K562 (cell line): ENCODE measurements around the gene PGF. TPM values are rescaled to one million over a fixed set of nuclear protein-coding genes. Genes with fewer than 3 reads are reported as not detected.

ENCODE experiments used
- ATAC-seq: fragments of 200-7000 bp; cut with Tn5 transposase; 3 replicates; pipeline ENCODE4 v1.9.1; 2020; ENCODE audit warnings: moderate library complexity
- BruUV-seq: library from RNA; stranded (reverse); fragments of 400-500 nt; replicated peaks from 2 replicates; lab custom pipeline; 2021; lab: Mats Ljungman, UMichigan
- CTCF ChIA-PET: fragments of 300-600 bp; formaldehyde crosslinking; extraction: SDS; loops from one replicate; lab custom pipeline; 2021; ENCODE audit warnings: low intra/inter-chr PET ratio; lab: Yijun Ruan, JAX
- POLR2A ChIA-PET: fragments of 300-600, 350-650 bp; sonication (Branson Sonifier 250); formaldehyde crosslinking; extraction: SDS; loops from one replicate; lab custom pipeline; 2021; ENCODE audit warnings: antibody characterized with exemption, inconsistent platforms; lab: Yijun Ruan, JAX
- DNase-seq, 4 experiments: peaks; one replicate each; pipeline versions ENCODE4 v3.0.0 to v3.0.0-alpha.2; 2011 to 2018; ENCODE audit warnings: low spot score in 3 of 4, mixed read lengths in 3 of 4; ENCODE audit errors: extremely low read depth in 1 of 4
- FAIRE-seq: peaks from 2 replicates; lab custom pipeline; 2011; peaks lifted over from hg19 to GRCh38; lab: Jason Lieb, UNC
- H2AFZ ChIP-seq: 2 replicates; pipeline ENCODE4 v1.6.0; 2011; ENCODE audit warnings: low read depth, low read length, control low read depth, inconsistent platforms
- H3K27ac ChIP-seq: fragments of 200-600 bp; 3 replicates; pipeline ENCODE4 v1.8.0; 2011; ENCODE audit warnings: low read depth, mild to moderate bottlenecking, control low read depth, inconsistent platforms, low read length, moderate library complexity, mixed read lengths; ENCODE audit errors: extremely low read depth
- H3K27me3 ChIP-seq, 2 experiments: fragments of 300-600 bp in 1 of 2; 2 replicates in 1 of 2; 3 replicates in 1 of 2; pipeline versions ENCODE4 v1.6.0 to v1.8.0; 2011; ENCODE audit warnings: inconsistent platforms in 2 of 2, low read length in 2 of 2, mild to moderate bottlenecking in 1 of 2, mixed read lengths in 1 of 2, moderate library complexity in 1 of 2; ENCODE audit not compliant: control insufficient read depth in 2 of 2, insufficient read depth in 2 of 2
- H3K36me3 ChIP-seq: fragments of 300-600 bp; 3 replicates; pipeline ENCODE4 v1.8.0; 2011; ENCODE audit warnings: mild to moderate bottlenecking, low read length, inconsistent platforms; ENCODE audit not compliant: control insufficient read depth, insufficient read depth
- H3K4me1 ChIP-seq, 2 experiments: fragments of 200-600 bp in 1 of 2; replicated peaks in 1 of 2; 2 replicates in 1 of 2; 3 replicates in 1 of 2; pipeline versions ENCODE4 v1.5.1 to v1.8.0; 2011; ENCODE audit warnings: inconsistent platforms in 2 of 2, low read length in 2 of 2, mild to moderate bottlenecking in 1 of 2, mixed read lengths in 1 of 2, moderate library complexity in 1 of 2; ENCODE audit not compliant: control insufficient read depth in 2 of 2, insufficient read depth in 2 of 2
- H3K4me2 ChIP-seq: 2 replicates; pipeline ENCODE4 v1.6.1; 2011; ENCODE audit warnings: low read length, control low read depth, inconsistent platforms, mixed read lengths; ENCODE audit not compliant: insufficient read depth
- H3K4me3 ChIP-seq: fragments of 200-600 bp; sonication (generic), shearing (Covaris generic); 2 replicates; pipeline ENCODE4 v1.5.1; 2016; ENCODE audit warnings: control low read depth, inconsistent platforms
- H3K79me2 ChIP-seq: fragments of 200-600 bp; 3 replicates; pipeline ENCODE4 v1.8.0; 2011; ENCODE audit warnings: low read length, inconsistent platforms; ENCODE audit not compliant: control insufficient read depth, insufficient read depth
- H3K9ac ChIP-seq, 2 experiments: 2 replicates each; pipeline versions ENCODE4 v1.6.0 to v1.6.1; 2011; ENCODE audit warnings: low read depth in 2 of 2, low read length in 2 of 2, control low read depth in 1 of 2, inconsistent platforms in 1 of 2, mild to moderate bottlenecking in 1 of 2, mixed read lengths in 1 of 2; ENCODE audit not compliant: insufficient read depth in 1 of 2
- H3K9me1 ChIP-seq: one replicate; pipeline ENCODE4 v1.6.0; 2011; ENCODE audit warnings: inconsistent platforms, mild to moderate bottlenecking, low read length, moderate library complexity; ENCODE audit not compliant: control insufficient read depth, insufficient read depth
- H3K9me3 ChIP-seq: replicated peaks from 2 replicates; pipeline ENCODE4 v1.5.1; 2011; ENCODE audit warnings: low read depth, low read length, inconsistent platforms; ENCODE audit not compliant: control insufficient read depth, insufficient read depth
- H4K20me1 ChIP-seq: replicated peaks from 2 replicates; pipeline ENCODE4 v1.6.1; 2011; ENCODE audit warnings: low read length, inconsistent platforms, mixed read lengths; ENCODE audit not compliant: control insufficient read depth, insufficient read depth
- HCFC1 ChIP-seq: IDR thresholded peaks from 2 replicates; pipeline ENCODE4 v1.6.1; 2012; ENCODE audit warnings: low read depth, low read length, improper control_type of control experiment
- RAD51 ChIP-seq: fragments of 450-650 bp; IDR thresholded peaks from 2 replicates; pipeline ENCODE4 v1.7.1; 2016; ENCODE audit warnings: low read depth, mild to moderate bottlenecking, borderline replicate concordance
- USF2 ChIP-seq: sonication (generic); formaldehyde crosslinking; IDR thresholded peaks from 2 replicates; pipeline ENCODE4 v1.5.0; 2020; ENCODE audit warnings: missing genetic modification reagents
- ZFP30 ChIP-seq: fragments of 250-450 bp; sonication (Bioruptor Pico); IDR thresholded peaks from 2 replicates; pipeline ENCODE4 v1.8.0; 2022; ENCODE audit warnings: moderate library complexity, mild to moderate bottlenecking, inconsistent platforms, borderline replicate concordance
- ZNF277 ChIP-seq: fragments of 250-450 bp; sonication (Bioruptor Pico); IDR thresholded peaks from 2 replicates; pipeline ENCODE4 v1.8.0; 2022; ENCODE audit warnings: inconsistent platforms, mild to moderate bottlenecking, moderate library complexity, borderline replicate concordance
- ZNF408 ChIP-seq: fragments of 250-450 bp; sonication (Bioruptor Pico); IDR thresholded peaks from 2 replicates; pipeline ENCODE4 v1.4.0; 2020; ENCODE audit warnings: low read depth, mild to moderate bottlenecking, moderate library complexity
- ZNF449 ChIP-seq: fragments of 250-450 bp; sonication (Bioruptor Pico); IDR thresholded peaks from 2 replicates; pipeline ENCODE4 v1.8.0; 2022; ENCODE audit warnings: moderate library complexity, mild to moderate bottlenecking, inconsistent platforms
- ZNF507 ChIP-seq: conservative IDR thresholded peaks from 2 replicates; pipeline ENCODE4 v1.6.1; 2017; ENCODE audit warnings: missing genetic modification characterization, missing compliant biosample characterization
- ZNF75A ChIP-seq: fragments of 450-650 bp; formaldehyde crosslinking; IDR thresholded peaks from 2 replicates; pipeline ENCODE4 v1.4.0; 2020; ENCODE audit warnings: mild to moderate bottlenecking
- WGBS: fragments of 100-300 bp; shearing (Covaris generic); methylation state at CpG from one replicate; pipeline ENCODE4 v1.1.6; 2016; ENCODE audit warnings: low coverage, mixed read lengths; ENCODE audit not compliant: insufficient coverage; ENCODE audit errors: missing lambda C conversion rate; 5-methylcytosine and 5-hydroxymethylcytosine counted together
- in situ Hi-C: fragments of 300-500 bp; cut with MboI; formaldehyde crosslinking; loops from 4 replicates; pipeline ENCODE4 v1.15.0; 2018; ENCODE audit warnings: inconsistent platforms, mixed read lengths
- intact Hi-C: fragments of 100-400 bp; cut with micrococcal nuclease; formaldehyde crosslinking; loops from 2 replicates; pipeline ENCODE4 v1.14.2; 2022
- polyA plus RNA-seq, 8 experiments: library from polyadenylated mRNA; depleted of rRNA in 4 of 8; stranded (reverse) in 5 of 8; unstranded in 3 of 8; fragments of >200 nt; fragmentation: Nextera tagmentation in 2 of 8; fragmentation: Illumina TruSeq in 1 of 8; extraction: Ambion mirVana in 2 of 8; extraction: Trizol in 1 of 8; gene quantifications; 2 replicates each; pipeline versions ENCODE4 v1.2.1 to v1.2.3, GENCODE V29; 2011 to 2014; ENCODE audit warnings: inconsistent platforms in 1 of 8, missing spikeins in 1 of 8
- total RNA-seq, 7 experiments: library from RNA; depleted of rRNA in 6 of 7; stranded (reverse); fragments of >200 nt in 6 of 7; fragmentation: Illumina TruSeq in 2 of 7; extraction: Trizol in 2 of 7; gene quantifications; 2 replicates each; pipeline versions ENCODE4 v1.2.1 to v1.2.3, GENCODE V29; 2011 to 2021; ENCODE audit warnings: low replicate concordance in 1 of 7

Gene PGF
- total and polyA plus RNA-seq, 9 of the 15 experiments (the other 6 are each of a cell fraction or from before 2014, with no cell fraction given): 0.04 to 0.44 (median 0.18) TPM

- H3K9me1 ChIP-seq: no peaks in the 10 kb centered on the region
- no peak overlapping the region for H3K4me2 ChIP-seq
- H3K9me3 ChIP-seq: no peaks in the 10 kb centered on the region
- BruUV-seq: no TSS peak
- H3K4me1 ChIP-seq: peaks cover 0 to 8% of the 10 kb centered on the region in 2 experiments; a peak in 2 of 5 replicates
- TF ChIP-seq ZNF408 (CRISPR knock-in tag): no peak
- TF ChIP-seq USF2 (CRISPR knock-in tag): peak; percentile 39; the same call in 1 of the 2 replicates
- TF ChIP-seq ZNF507 (tag): no peak
- TF ChIP-seq RAD51: peak; percentile 23; the same call in 1 of the 2 replicates
- 0 out of 2 replicates have a peak, but pooled peaks have one; percentile 36 for TF ChIP-seq HCFC1
- no peak for TF ChIP-seq ZNF449
- TF ChIP-seq ZNF75A (CRISPR knock-in tag): no peak
- no peak for TF ChIP-seq ZNF277 (CRISPR knock-in tag)
- TF ChIP-seq ZFP30 (CRISPR knock-in tag): no peak
- TF ChIP-seq, all 486 proteins: peak for 3
- 0 out of 2 replicates have a peak overlapping the region, but pooled peaks have one; percentile 1 for H2AFZ ChIP-seq
- DNase-seq (peak in 1 of 4 experiments; percentile 1), ATAC-seq (peak; percentile 47; the same call in 1 of the 3 replicates), FAIRE-seq (no peak)
- whole genome bisulfite sequencing: 29% methylated on average over 1 of the region's 1 CpG
- intact Hi-C loops: no loop called here
- ChIA-PET CTCF (no interaction called here), POLR2A (no interaction called here)
- no peak overlapping the region for H3K27ac ChIP-seq
- no peaks in the 10 kb centered on the region for H3K36me3 ChIP-seq
- no peak overlapping the region for H3K9ac ChIP-seq
- no peaks in the 10 kb centered on the region for H3K27me3 ChIP-seq
- in situ Hi-C loops: no loop called here
- H4K20me1 ChIP-seq: no peaks in the 10 kb centered on the region
- no peaks in the 10 kb centered on the region for H3K79me2 ChIP-seq
- no peak overlapping the region for H3K4me3 ChIP-seq
Observed at GRCh38 chr14:74988993-74989392, 33.6 kb upstream of the PGF start.
